T-cell (primary cell): Measurements from ENCODE around the gene COL1A1. TPM values are rescaled to one million over a fixed set of nuclear protein-coding genes. Genes with fewer than 3 reads are reported as not detected.

Experiments used
- ATAC-seq, 4 experiments: fragments of 200-7000 bp in 3 of 4; fragments of 150-1000 bp in 1 of 4; cut with Tn5 transposase; replicated peaks in 1 of 4; 1 replicate in 3 of 4; 2 replicates in 1 of 4; pipeline ENCODE4 v1.10.0; 2021; ENCODE audit warnings: moderate library complexity in 3 of 4, mild to moderate bottlenecking in 2 of 4, moderate number of reproducible peaks in 1 of 4
- CTCF ChIA-PET, 2 donors: fragments of 300-600 bp; sonication (Branson Sonifier 250); formaldehyde crosslinking; loops; one replicate each; lab custom pipeline; 2022; ENCODE audit warnings: antibody characterized with exemption in 2 of 2; lab: Charles Lee
- POLR2A ChIA-PET, 2 donors: fragments of 300-600 bp; sonication (Branson Sonifier 250); formaldehyde crosslinking; loops; one replicate each; lab custom pipeline; 2022; ENCODE audit warnings: antibody characterized with exemption in 2 of 2; lab: Charles Lee
- DNase-seq, 35 experiments: peaks; one replicate each; pipeline versions ENCODE4 v3.0.0 to v3.0.0-alpha.2; 2013 to 2023
- H3K27ac ChIP-seq: one replicate; pipeline ENCODE4 v1.5.1; 2013; ENCODE audit warnings: low read length
- H3K27me3 ChIP-seq, 2 experiments: replicated peaks in 1 of 2; 1 replicate in 1 of 2; 2 replicates in 1 of 2; pipeline versions ENCODE4 v1.6.1 to v1.7.0; 2013; ENCODE audit warnings: low read length in 1 of 2, mixed read lengths in 1 of 2; ENCODE audit not compliant: control insufficient read depth in 2 of 2, insufficient read depth in 2 of 2; ENCODE audit errors: extremely low read depth in 1 of 2
- H3K36me3 ChIP-seq, 2 donors: 1 replicate in 1 of 2; 2 replicates in 1 of 2; pipeline versions ENCODE4 v1.6.1 to v1.7.0; 2013; ENCODE audit warnings: low read length in 1 of 2; ENCODE audit not compliant: control insufficient read depth in 2 of 2, insufficient read depth in 1 of 2; ENCODE audit errors: extremely low read depth in 1 of 2
- H3K4me1 ChIP-seq, 2 experiments: 1 replicate in 1 of 2; 2 replicates in 1 of 2; pipeline versions ENCODE4 v1.6.1 to v1.7.0; 2013; ENCODE audit warnings: low read length in 2 of 2, mixed read lengths in 1 of 2; ENCODE audit not compliant: insufficient read depth in 2 of 2, control insufficient read depth in 1 of 2; ENCODE audit errors: extremely low read depth in 1 of 2
- H3K4me3 ChIP-seq, 2 donors: 1 replicate in 1 of 2; 2 replicates in 1 of 2; pipeline versions ENCODE4 v1.5.1 to v1.7.0; 2013; ENCODE audit warnings: mild to moderate bottlenecking in 2 of 2, low read length in 1 of 2, moderate library complexity in 1 of 2; ENCODE audit not compliant: control insufficient read depth in 1 of 2; ENCODE audit errors: extremely low read depth in 1 of 2
- H3K9me3 ChIP-seq: 2 replicates; pipeline ENCODE4 v1.7.0; 2013
- H3K27ac Mint-ChIP-seq, 2 donors: one replicate each; pipeline ENCODE4 v1.8.0; 2020 to 2021; ENCODE audit warnings: mild to moderate bottlenecking in 2 of 2, mixed read lengths in 2 of 2
- H3K27me3 Mint-ChIP-seq, 2 donors: one replicate each; pipeline ENCODE4 v1.8.0; 2021 to 2022; ENCODE audit warnings: mixed read lengths in 2 of 2
- H3K36me3 Mint-ChIP-seq: one replicate; pipeline ENCODE4 v1.8.0; 2021; ENCODE audit warnings: mixed read lengths
- H3K4me1 Mint-ChIP-seq, 3 donors: one replicate each; pipeline ENCODE4 v1.8.0; 2020 to 2022; ENCODE audit warnings: mixed read lengths in 3 of 3, mild to moderate bottlenecking in 1 of 3
- H3K4me3 Mint-ChIP-seq, 3 donors: one replicate each; pipeline ENCODE4 v1.8.0; 2020 to 2022; ENCODE audit warnings: mild to moderate bottlenecking in 3 of 3, mixed read lengths in 3 of 3, moderate library complexity in 3 of 3
- H3K9me3 Mint-ChIP-seq, 3 donors: one replicate each; pipeline ENCODE4 v1.8.0; 2020 to 2022; ENCODE audit warnings: mixed read lengths in 3 of 3
- WGBS: methylation state at CpG from one replicate; pipeline ENCODE4 v1.1.5; 2013; ENCODE audit warnings: missing lambda C conversion rate; ENCODE audit not compliant: insufficient coverage; 5-methylcytosine and 5-hydroxymethylcytosine counted together
- total RNA-seq, 35 experiments: library from RNA in 6 of 35; stranded (reverse) in 6 of 35; fragments of 120-200 nt in 1 of 35; gene quantifications; one replicate each; pipeline versions ENCODE4 v1.2.1 to v1.2.4 and lab custom pipeline; 2013 to 2026

The COL1A1 gene
- total RNA-seq, 5 donors from 2014 or later (not counting 1 experiment from before 2014, with no cell fraction given): 4.1 to 21.0 (median 6.6) TPM

- ChIA-PET CTCF (no interaction called here), POLR2A (no interaction called here)
- peaks cover 10 to 25% (median 24%) of the 10 kb centered on the region in 3 donors for H3K4me1 Mint-ChIP-seq
Measured at GRCh38 chr17:50186661-50187393, 14.6 kb downstream of the COL1A1 start.

GRCh38 chr17:50185631-50186471 is 15.6 kb downstream of the COL1A1 start:
- peaks cover 0 to 3% of the 10 kb centered on the region in 2 donors for H3K27me3 Mint-ChIP-seq
- H3K4me1 ChIP-seq: peaks cover 2 to 15% of the 10 kb centered on the region in 2 experiments
- H3K4me3 Mint-ChIP-seq: no peak overlapping the region
- H3K4me1 Mint-ChIP-seq: peaks cover 10 to 26% (median 24%) of the 10 kb centered on the region in 3 donors
- H3K9me3 Mint-ChIP-seq: no peaks in the 10 kb centered on the region
- H3K27me3 ChIP-seq: peaks cover 0 to 44% of the 10 kb centered on the region in 2 experiments
- ChIA-PET POLR2A (no interaction called here), CTCF (interaction anchor here in 1 of 2 donors (1.0 kb wide), 1 partner anchor 17 kb away, joined by 6 read pairs; no protein-coding TSS in a partner anchor)
- ATAC-seq (no peak), DNase-seq (no peak)
- no peak overlapping the region for H3K27ac ChIP-seq
- WGBS: 90% methylated on average over 31 of the region's 31 CpGs
- H3K9me3 ChIP-seq: no peaks in the 10 kb centered on the region
- no peak overlapping the region for H3K27ac Mint-ChIP-seq
- H3K36me3 ChIP-seq: no peaks in the 10 kb centered on the region
- no peaks in the 10 kb centered on the region for H3K36me3 Mint-ChIP-seq
- no peak overlapping the region for H3K4me3 ChIP-seq

More at GRCh38 chr17:50186661-50187393, 14.6 kb downstream of the COL1A1 start:
- Histone ChIP-seq H3K27ac (no peak overlapping the region), H3K4me1 (peaks cover 2 to 15% of the 10 kb centered on the region in 2 experiments), H3K4me3 (no peak overlapping the region), H3K36me3 (no peaks in the 10 kb centered on the region), H3K27me3 (peaks cover 0 to 44% of the 10 kb centered on the region in 2 experiments), H3K9me3 (no peaks in the 10 kb centered on the region)
- DNase-seq: no peak
- no peaks in the 10 kb centered on the region for H3K9me3 Mint-ChIP-seq
- H3K36me3 Mint-ChIP-seq: no peaks in the 10 kb centered on the region
- no peak for ATAC-seq
- no peak overlapping the region for H3K27ac Mint-ChIP-seq
- H3K4me3 Mint-ChIP-seq: no peak overlapping the region
- 89% methylated on average over 21 of the region's 24 CpGs for WGBS
- H3K27me3 Mint-ChIP-seq: peaks cover 0 to 3% of the 10 kb centered on the region in 2 donors

- H3K36me3 Mint-ChIP-seq: no peaks in the 10 kb centered on the region
- DNase-seq: no peak
- CTCF ChIA-PET: interaction anchor here (0.5 to 1.0 kb wide), 4 partner anchors 16 to 286 kb away, joined by 3 to 6 read pairs (median 3); no protein-coding TSS in a partner anchor
Measured at GRCh38 chr17:50184611-50185398, 16.6 kb downstream of the COL1A1 start.

GRCh38 chr17:50184064-50184463 is 17.4 kb downstream of the COL1A1 start:
- no CpG with 5 or more reads among the region's 8 CpGs for WGBS
- Histone ChIP-seq H3K36me3 (no peaks in the 10 kb centered on the region), H3K4me3 (peak overlapping the region; percentile 11 to 19), H3K9me3 (no peaks in the 10 kb centered on the region), H3K4me1 (peaks cover 2 to 15% of the 10 kb centered on the region in 2 experiments), H3K27me3 (peaks cover 0 to 34% of the 10 kb centered on the region in 2 experiments), H3K27ac (no peak overlapping the region)
- H3K36me3 Mint-ChIP-seq: no peaks in the 10 kb centered on the region
- H3K27me3 Mint-ChIP-seq: peaks cover 0 to 3% of the 10 kb centered on the region in 2 donors
- peak overlapping the region; percentile 57 to 68 (median 57) for H3K4me3 Mint-ChIP-seq
- ChIA-PET POLR2A (no interaction called here), CTCF (interaction anchor here in 1 of 2 donors (0.5 kb wide), 1 partner anchor 114 kb away, joined by 3 read pairs; no protein-coding TSS in a partner anchor)
- H3K27ac Mint-ChIP-seq: peak overlapping the region; percentile 44 to 73
- ATAC-seq: peak in 1 of 4 experiments; percentile 31
- H3K4me1 Mint-ChIP-seq: peaks cover 10 to 26% (median 24%) of the 10 kb centered on the region in 3 donors
- H3K9me3 Mint-ChIP-seq: no peaks in the 10 kb centered on the region
- DNase-seq: no peak

More at GRCh38 chr17:50184611-50185398, 16.6 kb downstream of the COL1A1 start:
- POLR2A ChIA-PET: interaction anchor here (0.6 kb wide), 2 partner anchors 15 to 327 kb away, joined by 4 to 6 read pairs; no protein-coding TSS in a partner anchor
- H3K9me3 ChIP-seq: no peaks in the 10 kb centered on the region
- peaks cover 0 to 38% of the 10 kb centered on the region in 2 experiments for H3K27me3 ChIP-seq
- 81% methylated on average over 13 of the region's 19 CpGs for WGBS
- Mint-ChIP-seq H3K27ac (no peak overlapping the region), H3K27me3 (peaks cover 0 to 3% of the 10 kb centered on the region in 2 donors), H3K4me1 (peaks cover 10 to 26% (median 24%) of the 10 kb centered on the region in 3 donors), H3K4me3 (no peak overlapping the region), H3K9me3 (no peaks in the 10 kb centered on the region)
- no peak for ATAC-seq
- peaks cover 2 to 15% of the 10 kb centered on the region in 2 experiments for H3K4me1 ChIP-seq
- no peaks in the 10 kb centered on the region for H3K36me3 ChIP-seq
- no peak overlapping the region for H3K4me3 ChIP-seq
- no peak overlapping the region for H3K27ac ChIP-seq

GRCh38 chr17:50183421-50183994 is 17.9 kb downstream of the COL1A1 start:
- H3K36me3 Mint-ChIP-seq: no peaks in the 10 kb centered on the region

More at GRCh38 chr17:50183421-50183994, 17.9 kb downstream of the COL1A1 start:
- Histone ChIP-seq H3K27me3 (peaks cover 0 to 29% of the 10 kb centered on the region in 2 experiments), H3K9me3 (no peaks in the 10 kb centered on the region), H3K36me3 (no peaks in the 10 kb centered on the region), H3K4me3 (peak overlapping the region; percentile 11 to 19), H3K4me1 (peaks cover 2 to 15% of the 10 kb centered on the region in 2 experiments), H3K27ac (no peak overlapping the region)
- WGBS: 40% methylated on average over 3 of the region's 12 CpGs
- ATAC-seq: peak in 2 of 4 experiments; percentile 31 to 32
- CTCF ChIA-PET: no interaction called here
- no peaks in the 10 kb centered on the region for H3K27me3 Mint-ChIP-seq
- POLR2A ChIA-PET: no interaction called here
- no peaks in the 10 kb centered on the region for H3K9me3 Mint-ChIP-seq
- DNase-seq: no peak
- peak overlapping the region; percentile 57 to 68 (median 57) for H3K4me3 Mint-ChIP-seq
- peaks cover 13 to 29% (median 25%) of the 10 kb centered on the region in 3 donors for H3K4me1 Mint-ChIP-seq
- peak overlapping the region; percentile 44 to 73 for H3K27ac Mint-ChIP-seq
